KOPT-K1 (cell line): ENCODE measurements around the gene RNF152.

Experiments used
- H3K27ac ChIP-seq: fragments of 200-600 bp; sonication (generic); 2 replicates; pipeline ENCODE4 v1.5.1; 2016; ENCODE audit warnings: antibody characterized with exemption, mild to moderate bottlenecking, low read depth, low read length; ENCODE audit not compliant: poor library complexity, severe bottlenecking
- H3K36me3 ChIP-seq: fragments of 200-600 bp; sonication (generic); 2 replicates; pipeline ENCODE4 v1.5.1; 2017; ENCODE audit warnings: antibody characterized with exemption, mild to moderate bottlenecking, low read length, moderate library complexity; ENCODE audit not compliant: insufficient read depth
- H3K9me3 ChIP-seq: fragments of 200-600 bp; sonication (generic); 2 replicates; pipeline ENCODE4 v1.5.1; 2017; ENCODE audit warnings: antibody characterized with exemption, low read length, mild to moderate bottlenecking; ENCODE audit not compliant: insufficient read depth, poor library complexity, severe bottlenecking

The RNF152 gene

DNA sequence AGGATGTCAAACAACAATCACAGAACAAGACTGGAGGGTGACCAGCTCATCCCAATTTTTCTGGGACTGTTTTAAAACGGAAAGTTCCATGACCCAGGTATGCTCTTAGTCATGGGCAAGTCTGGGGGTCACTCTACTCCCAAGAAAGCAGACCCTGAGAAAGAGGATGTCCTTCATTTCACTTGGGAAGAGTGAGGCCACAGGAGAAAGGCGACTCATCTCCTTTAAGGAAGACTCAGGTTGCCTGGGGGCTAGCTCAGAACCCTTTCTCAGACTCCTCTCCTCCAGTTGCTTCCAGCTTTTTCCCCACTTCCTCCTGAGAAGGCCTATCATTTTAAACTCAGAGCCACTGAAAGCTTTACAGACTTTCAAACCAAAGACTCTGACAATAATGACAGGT lies 9.3 kb downstream of the RNF152 start:
- Histone ChIP-seq H3K27ac (no peak overlapping the region), H3K36me3 (no peaks in the 10 kb centered on the region), H3K9me3 (no peaks in the 10 kb centered on the region)

DNA sequence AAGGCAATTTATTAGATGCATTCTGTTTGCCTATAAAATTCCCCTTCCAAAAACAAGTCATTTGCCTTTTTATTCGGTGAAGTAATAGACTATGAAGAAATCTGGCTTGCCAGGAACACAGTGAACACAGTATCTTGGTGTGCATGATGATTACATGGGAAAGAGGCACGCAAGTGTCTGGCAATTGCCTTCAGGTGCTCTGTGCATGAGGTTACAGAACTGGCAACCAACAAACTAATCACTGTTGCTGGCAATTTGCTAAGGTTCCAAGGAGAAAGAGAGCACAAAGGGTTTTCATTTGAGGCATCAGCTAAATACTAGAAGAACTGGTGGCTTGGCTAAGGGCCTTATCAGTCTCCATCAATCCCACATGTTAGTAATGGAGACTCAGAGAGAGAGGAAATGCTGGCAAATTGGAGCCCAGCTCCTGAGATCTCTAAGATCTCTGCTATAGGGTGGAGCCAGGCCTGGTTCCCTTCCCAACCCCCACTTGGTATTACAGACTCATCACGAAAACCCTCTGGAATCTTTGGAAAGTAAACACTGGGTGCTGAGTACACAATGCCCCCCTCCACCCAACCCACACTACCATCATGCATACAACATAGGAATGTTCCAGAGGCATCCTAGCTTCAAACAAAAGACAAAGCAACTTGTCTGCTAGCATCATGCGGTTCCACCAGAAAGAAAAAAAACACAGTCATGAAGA lies 10.4 kb downstream of the RNF152 start:
- no peaks in the 10 kb centered on the region for H3K36me3 ChIP-seq
- H3K9me3 ChIP-seq = no peaks in the 10 kb centered on the region
- H3K27ac ChIP-seq = no peak overlapping the region

GRCh38 chr18:61876899-61877298 lies 15.9 kb downstream of the RNF152 start:
- no peak overlapping the region for H3K27ac ChIP-seq
- no peaks in the 10 kb centered on the region for H3K9me3 ChIP-seq
- no peaks in the 10 kb centered on the region for H3K36me3 ChIP-seq

DNA sequence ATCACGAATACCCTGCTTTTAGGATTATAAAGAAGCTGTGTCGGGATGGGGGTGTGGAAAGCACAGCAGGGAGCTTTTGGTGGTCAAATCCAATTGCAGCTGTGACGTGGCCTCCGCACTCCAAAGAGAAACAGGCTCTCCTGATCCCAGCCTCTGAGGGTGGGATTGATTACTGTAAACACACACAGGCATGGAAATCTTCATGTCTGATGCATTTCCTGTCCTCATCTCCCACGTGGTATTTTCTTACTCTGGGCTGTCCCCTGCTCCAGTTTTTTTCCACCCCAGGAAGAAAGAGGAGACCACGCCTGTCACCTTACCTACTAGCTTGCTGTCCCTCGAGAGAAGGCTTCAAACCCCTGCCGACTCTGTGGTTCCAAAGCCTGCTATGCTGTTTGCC lies 22.7 kb downstream of the RNF152 start:
- Histone ChIP-seq H3K9me3 (no peaks in the 10 kb centered on the region), H3K27ac (no peak overlapping the region), H3K36me3 (no peaks in the 10 kb centered on the region)

DNA sequence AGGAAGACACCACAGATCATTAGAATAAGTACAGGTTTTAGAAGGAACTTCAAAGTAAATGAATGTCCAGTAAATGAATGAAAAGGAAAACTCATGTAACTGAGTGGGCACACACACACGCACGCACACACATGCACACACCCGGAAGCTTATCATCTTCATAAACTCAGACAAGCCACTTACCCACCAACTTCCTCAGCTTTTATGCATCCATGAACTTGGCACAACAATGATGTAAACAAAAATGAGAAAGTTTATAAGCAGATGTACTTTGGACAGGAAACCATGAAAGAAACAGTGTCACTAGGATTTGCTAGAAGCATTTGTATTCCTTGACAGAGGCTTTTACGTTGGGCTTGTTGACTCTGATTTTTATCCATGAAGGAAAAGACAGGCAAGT lies 23.2 kb downstream of the RNF152 start:
- Histone ChIP-seq H3K36me3 (no peaks in the 10 kb centered on the region), H3K9me3 (no peaks in the 10 kb centered on the region), H3K27ac (no peak overlapping the region)

GRCh38 chr18:61865466-61866175 lies 27.2 kb downstream of the RNF152 start:
- no peaks in the 10 kb centered on the region for H3K36me3 ChIP-seq
- no peak overlapping the region for H3K27ac ChIP-seq
- H3K9me3 ChIP-seq = no peaks in the 10 kb centered on the region

GRCh38 chr18:61861372-61861771 lies 31.4 kb downstream of the RNF152 start:
- Histone ChIP-seq H3K9me3 (no peaks in the 10 kb centered on the region), H3K27ac (no peak overlapping the region)

DNA sequence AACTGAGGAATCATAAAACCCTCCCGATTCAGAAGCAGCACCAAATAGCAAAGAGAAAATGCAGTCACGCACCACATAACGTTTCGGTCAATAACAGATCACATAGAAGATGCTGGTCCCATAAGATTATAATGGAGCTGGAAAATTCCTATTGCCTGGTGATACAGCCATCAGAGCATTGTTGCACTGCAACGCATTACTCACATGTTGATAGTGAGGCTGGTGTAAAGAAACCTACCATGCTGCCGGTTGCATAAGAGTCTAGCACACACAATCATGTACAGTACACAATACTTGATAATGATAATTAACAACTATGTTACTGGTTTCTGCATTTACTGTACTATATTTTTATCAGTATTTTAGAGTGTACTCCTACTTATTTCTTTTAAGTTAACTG lies 32.5 kb downstream of the RNF152 start:
- Histone ChIP-seq H3K9me3 (no peaks in the 10 kb centered on the region), H3K36me3 (no peaks in the 10 kb centered on the region), H3K27ac (no peak overlapping the region)

More at GRCh38 chr18:61861372-61861771, 31.4 kb downstream of the RNF152 start:
- no peaks in the 10 kb centered on the region for H3K36me3 ChIP-seq

- H3K27ac ChIP-seq = no peak overlapping the region
- H3K9me3 ChIP-seq = no peaks in the 10 kb centered on the region
- no peaks in the 10 kb centered on the region for H3K36me3 ChIP-seq
These were observed 33.7 kb downstream of the RNF152 start for GRCh38 chr18:61859113-61859512.

GRCh38 chr18:61856678-61857077 lies 36.1 kb downstream of the RNF152 start:
- Histone ChIP-seq H3K36me3 (no peaks in the 10 kb centered on the region), H3K27ac (no peak overlapping the region), H3K9me3 (no peaks in the 10 kb centered on the region)

- no peak overlapping the region for H3K27ac ChIP-seq
These were observed 37.1 kb downstream of the RNF152 start for GRCh38 chr18:61855449-61856378.

GRCh38 chr18:61854578-61855448 lies 38.0 kb downstream of the RNF152 start:
- no peak overlapping the region for H3K27ac ChIP-seq
- no peaks in the 10 kb centered on the region for H3K9me3 ChIP-seq

More at GRCh38 chr18:61855449-61856378, 37.1 kb downstream of the RNF152 start:
- H3K36me3 ChIP-seq = no peaks in the 10 kb centered on the region
- H3K9me3 ChIP-seq = no peaks in the 10 kb centered on the region

DNA sequence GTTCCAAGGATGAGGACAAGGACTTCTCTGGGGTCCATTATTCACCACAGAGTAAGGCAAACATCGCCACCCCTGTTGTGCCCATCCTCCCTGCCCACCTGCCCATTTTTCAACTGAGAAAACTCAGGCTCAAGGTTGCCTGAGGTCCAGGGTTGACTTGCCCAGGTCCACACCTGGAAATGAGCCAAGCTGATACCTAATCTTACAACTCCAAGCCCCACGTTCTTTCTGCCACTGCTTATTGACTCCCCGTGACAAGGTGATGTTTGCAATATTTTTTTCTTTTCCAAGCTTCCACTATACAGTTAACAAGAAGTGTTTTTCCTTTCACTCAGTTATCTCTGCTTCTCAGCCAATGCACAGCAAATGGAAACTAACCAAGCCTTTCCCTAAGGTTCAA lies 39.0 kb downstream of the RNF152 start:
- H3K9me3 ChIP-seq = no peaks in the 10 kb centered on the region
- no peaks in the 10 kb centered on the region for H3K36me3 ChIP-seq
- H3K27ac ChIP-seq = no peak overlapping the region

More at GRCh38 chr18:61854578-61855448, 38.0 kb downstream of the RNF152 start:
- H3K36me3 ChIP-seq = no peaks in the 10 kb centered on the region

GRCh38 chr18:61852496-61852895 lies 40.3 kb downstream of the RNF152 start:
- Histone ChIP-seq H3K27ac (no peak overlapping the region), H3K9me3 (no peaks in the 10 kb centered on the region), H3K36me3 (no peaks in the 10 kb centered on the region)
